Measurements from ENCODE around the gene AKT1S1.

DNA sequence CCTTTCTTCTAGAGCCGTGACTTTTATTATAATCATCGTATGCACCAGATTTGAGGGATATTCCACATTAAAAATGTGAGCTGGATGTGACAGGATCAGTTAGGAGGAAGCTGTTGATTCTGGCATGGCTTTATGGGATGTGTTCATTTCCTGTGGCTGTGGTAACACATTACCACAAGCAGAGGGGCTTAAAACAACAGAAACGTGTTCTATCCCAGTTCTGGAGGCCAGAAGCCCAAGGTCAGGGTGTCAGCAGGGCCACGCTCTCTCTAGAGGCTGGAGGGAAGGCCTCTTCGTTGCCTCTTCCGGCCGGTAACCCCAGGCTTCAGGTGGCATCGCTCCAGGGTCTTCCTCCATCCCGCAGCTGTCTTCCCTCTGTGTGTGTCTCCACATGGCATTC is 44.6 kb downstream of the AKT1S1 start:
- TF ChIP-seq POLR2AphosphoS5 (IDR thresholded peaks at IDR 0.05; ENCODE audit: low read depth, low read length) (no peak), POLR2A (IDR thresholded peaks at IDR 0.05; ENCODE audit: low read depth, low read length) (no peak), PAX5 (IDR thresholded peaks at IDR 0.05; ENCODE audit: insufficient read depth, low read length, severe bottlenecking) (no peak), TAF1 (IDR thresholded peaks at IDR 0.05; ENCODE audit: low read depth, low read length) (no peak)

Data from GM12891 (cell line).